Stimulated activated CD4-positive, alpha-beta T cell treated with anti-CD3 and anti-CD28 coated beads, Interleukin-12 subunit alpha, Interleukin-12 subunit beta, amount 100 ng/mL, for 4 hours (primary cell): ENCODE measurements around the gene ISG20L2.
A peak's percentile ranks its signal among the peaks of the same experiment; 100 is the strongest.

ENCODE experiments used
- DNase-seq: peaks from one replicate; pipeline ENCODE4 v3.0.0-alpha.2; 2020

Gene ISG20L2

DNA sequence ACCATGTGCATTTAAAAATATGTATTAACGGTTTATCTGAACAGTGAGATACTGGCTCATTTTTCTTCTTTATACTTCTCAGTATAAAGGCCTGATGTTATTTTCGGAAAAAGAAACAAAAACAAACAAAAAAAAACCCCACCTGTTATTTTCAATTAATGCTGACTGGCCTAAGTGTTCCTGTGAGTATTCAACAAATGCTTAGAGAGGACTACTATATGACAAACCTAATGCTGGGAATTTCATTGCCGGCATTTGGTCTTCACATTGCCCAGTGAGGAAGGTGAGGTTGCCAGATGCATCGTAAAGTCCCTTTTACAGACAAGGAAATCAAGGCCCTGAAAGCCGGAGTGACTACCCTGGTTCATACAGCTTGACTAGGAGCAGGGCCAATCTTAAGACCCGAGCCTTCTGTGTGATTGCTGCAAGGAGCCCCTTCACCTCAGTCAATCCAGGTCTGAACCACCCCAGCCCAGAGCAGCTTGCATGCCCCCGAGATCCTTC, 11.7 kb upstream of the ISG20L2 start:
- DNase-seq: no peak

DNA sequence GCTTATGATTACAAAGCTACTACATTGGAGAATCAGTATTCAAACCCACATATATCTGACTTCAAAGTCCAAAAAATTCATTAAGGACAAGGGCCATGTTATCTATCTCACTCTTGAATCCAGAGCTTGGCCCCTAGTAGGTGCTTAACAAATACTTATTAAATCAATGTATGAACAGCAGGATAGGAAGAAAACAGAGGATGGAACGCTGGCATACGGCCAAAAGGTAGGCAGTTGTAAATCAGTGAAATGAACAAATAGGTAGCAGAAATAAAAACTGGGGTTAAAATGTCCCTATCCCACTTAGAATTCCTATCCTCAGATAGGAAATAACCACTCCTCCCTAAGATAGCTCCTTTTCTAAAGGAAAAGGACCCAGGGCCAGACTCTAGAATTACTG, 10.3 kb upstream of the ISG20L2 start:
- DNase-seq: no peak

DNA sequence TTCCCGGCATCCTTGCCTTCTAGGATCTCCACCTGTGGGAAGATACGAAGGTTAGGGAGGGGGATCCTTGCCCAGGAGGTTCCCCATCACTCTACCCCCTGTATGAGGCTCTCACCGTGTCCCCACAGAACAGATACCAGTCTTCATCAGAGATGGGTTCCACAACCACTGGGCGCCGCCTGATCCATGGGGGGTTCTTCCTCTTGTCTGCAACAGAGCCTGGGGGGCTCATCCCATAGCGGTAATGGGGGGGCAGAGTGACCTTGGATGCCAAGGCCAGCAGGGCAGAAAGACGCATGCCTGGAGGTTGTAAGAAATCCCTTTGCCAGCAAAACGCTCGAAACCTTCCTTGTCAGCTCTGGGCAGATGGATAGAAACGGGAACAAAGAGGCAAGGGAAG, 9.8 kb upstream of the ISG20L2 start:
- DNase-seq: no peak

GRCh38 chr1:156733989-156734584, 5.5 kb upstream of the ISG20L2 start:
- DNase-seq: no peak

- peak; percentile 73 for DNase-seq
Measured at GRCh38 chr1:156727926-156728598, 504 bp downstream of the ISG20L2 start, which contains the start of gene METTL25B. METTL25B (plus strand) TSS chr1:156728469; CDS start chr1:156729105, 636 bp downstream.

- DNase-seq: no peak
Measured at GRCh38 chr1:156727492-156727891, 1.1 kb downstream of the ISG20L2 start.

GRCh38 chr1:156726549-156727226, 1.9 kb downstream of the ISG20L2 start:
- no peak for DNase-seq

GRCh38 chr1:156725683-156726280, 2.8 kb downstream of the ISG20L2 start:
- DNase-seq: peak; percentile 73

- no peak for DNase-seq
Measured at GRCh38 chr1:156721535-156721934, 7.0 kb downstream of the ISG20L2 start.

DNA sequence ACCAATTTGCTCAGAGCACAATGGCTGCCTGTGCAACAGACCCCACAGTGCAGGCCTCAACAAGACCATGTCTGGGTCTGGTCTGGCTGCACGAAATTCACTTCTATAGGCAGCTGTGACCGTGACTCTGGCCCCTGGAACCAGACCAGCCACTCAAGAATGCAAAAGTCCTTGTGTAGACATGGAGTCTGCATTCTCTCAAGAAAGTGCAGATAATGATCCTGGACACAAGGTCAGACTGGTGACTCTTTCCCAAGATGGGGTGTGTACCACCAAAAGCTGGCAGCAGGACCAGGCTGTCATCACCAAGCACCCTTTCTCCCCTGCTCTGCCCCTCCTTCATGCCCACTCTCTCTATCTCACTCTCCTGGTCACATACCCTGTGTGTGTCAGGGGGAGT, 7.4 kb downstream of the ISG20L2 start:
- no peak for DNase-seq

DNA sequence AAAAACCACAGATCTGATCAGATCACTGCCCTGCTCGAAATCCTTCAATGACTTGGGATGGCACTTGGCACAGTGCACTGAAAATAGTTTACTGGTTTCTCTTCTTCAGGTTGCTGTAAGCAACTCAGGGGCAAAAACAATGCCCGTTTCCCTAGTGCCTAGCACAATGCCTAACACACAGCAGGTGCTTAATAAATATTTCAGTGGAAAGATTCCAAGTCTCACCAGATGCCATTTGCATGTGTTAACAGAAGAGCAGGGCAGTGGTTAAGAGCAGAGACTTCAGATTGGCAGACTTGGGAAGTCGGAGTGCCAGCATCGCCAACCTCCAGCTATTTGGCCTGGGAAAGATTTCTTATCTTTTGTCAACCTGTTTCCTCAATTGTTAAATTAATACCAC, 11.2 kb downstream of the ISG20L2 start:
- DNase-seq: no peak

- no peak for DNase-seq
Measured at GRCh38 chr1:156714830-156715229, 13.7 kb downstream of the ISG20L2 start.

DNA sequence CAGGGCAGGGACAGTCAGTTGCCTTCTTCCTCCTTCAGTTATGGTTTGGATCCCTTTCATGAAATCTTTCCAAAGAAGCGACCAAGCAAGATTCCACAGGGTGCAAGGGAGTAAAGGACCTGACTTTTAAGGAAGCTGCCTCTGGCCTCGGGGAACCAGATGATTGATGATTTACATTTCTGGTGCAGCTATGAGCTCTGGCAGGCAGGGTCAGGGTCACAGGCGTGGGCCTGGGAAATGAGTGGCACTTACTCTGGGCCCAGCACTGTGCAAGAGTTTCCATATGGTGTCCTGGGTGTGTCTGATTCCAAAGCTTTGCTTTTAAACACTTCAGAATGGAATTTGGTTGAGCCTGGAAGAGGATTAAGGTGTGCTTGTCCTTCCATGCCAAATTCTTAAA, 15.9 kb downstream of the ISG20L2 start:
- DNase-seq: no peak

DNA sequence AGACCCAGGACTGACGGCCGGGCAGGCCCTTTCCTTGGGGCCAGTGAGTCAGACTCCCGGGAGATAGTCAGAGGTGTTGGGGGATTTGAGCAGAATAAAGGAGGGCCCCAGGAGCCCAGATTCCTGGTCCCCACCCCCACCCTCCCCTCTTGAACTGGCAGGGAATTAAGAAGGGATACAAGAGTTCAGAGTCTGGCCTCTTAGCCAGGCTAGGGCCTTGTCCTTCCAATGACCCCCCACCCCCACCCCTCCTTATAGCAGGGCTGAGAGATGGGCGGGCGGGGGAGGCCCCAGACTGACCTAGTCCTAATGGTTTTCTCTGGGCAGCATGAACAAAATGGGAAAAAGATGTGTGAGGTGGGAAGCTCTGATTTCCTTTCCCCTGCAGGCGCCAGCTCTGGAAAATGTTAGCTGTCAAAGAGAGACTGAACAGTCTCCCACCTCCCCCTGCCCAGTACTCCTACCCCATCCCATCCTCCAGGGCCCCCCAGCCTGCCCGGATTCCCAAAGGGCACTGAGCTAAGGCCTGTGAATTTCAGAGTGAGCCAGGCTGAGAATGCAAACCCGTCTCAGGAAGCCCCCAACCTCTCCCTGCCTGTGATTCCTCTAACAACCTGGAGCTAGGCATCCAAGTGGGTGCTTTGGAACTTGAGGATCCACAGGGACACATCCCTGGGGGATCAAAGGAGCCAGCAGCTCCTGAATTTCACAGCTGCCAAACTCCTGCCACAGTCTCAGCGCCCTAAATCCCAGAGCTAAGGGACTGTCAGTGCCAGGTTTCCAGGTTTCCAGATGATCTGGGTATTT, 17.4 kb downstream of the ISG20L2 start:
- no peak for DNase-seq

DNA sequence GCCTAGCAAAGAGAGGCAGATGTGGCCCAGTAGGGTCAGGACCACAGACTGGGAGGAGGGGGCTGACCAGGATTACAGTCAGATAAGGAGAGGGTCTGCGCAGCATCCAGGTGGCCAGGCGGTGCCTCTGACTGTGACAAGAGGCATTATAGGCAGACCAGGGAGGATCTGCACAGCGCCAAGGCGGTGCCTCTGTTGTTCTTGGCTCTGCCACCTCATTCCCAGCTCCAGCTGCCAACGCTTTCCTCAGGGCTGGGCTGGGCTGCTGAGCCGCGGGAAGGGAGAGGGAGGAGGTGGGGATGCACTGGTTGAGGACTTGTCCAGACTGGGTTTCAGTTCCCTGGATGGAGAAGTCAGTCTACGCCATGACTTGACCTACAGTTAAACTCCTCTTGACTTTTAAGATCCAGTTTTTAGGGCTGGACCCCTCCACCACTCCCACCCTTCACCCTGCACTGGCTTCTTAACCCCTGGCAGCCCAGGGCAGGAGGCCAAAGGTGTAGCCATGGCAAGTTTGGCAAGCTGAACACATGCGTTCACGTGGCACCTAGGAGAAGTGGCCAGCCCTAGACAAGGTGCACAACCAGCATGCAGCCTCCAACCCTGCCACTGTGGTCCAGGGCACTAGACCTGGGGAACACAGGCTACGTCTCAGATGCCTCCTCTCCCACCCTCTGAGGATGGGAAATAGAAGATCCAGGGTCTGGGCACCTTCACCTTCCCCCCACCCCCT, 18.6 kb downstream of the ISG20L2 start:
- DNase-seq: no peak

DNA sequence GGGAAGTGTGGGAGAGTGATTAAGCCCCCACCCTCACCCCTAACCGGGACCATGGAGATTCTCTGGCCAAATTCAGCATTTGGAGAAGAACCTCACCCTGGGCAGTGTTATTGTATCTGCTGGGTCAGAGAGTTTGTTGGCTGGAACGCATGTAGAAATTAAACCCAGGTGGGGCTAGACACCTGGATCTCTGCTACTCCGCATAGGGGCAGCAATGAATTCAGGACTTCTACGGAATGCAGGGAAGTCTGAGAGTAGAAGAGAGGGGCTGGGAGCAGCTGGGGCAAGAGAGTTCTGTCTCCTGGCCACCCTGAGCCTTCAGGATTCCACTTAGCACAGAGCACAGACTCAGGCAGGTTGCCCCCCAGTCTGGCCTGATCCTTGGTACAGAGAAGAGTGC, 19.5 kb downstream of the ISG20L2 start:
- DNase-seq: no peak

- no peak for DNase-seq
Measured at GRCh38 chr1:156708218-156708661, 20.3 kb downstream of the ISG20L2 start.

DNA sequence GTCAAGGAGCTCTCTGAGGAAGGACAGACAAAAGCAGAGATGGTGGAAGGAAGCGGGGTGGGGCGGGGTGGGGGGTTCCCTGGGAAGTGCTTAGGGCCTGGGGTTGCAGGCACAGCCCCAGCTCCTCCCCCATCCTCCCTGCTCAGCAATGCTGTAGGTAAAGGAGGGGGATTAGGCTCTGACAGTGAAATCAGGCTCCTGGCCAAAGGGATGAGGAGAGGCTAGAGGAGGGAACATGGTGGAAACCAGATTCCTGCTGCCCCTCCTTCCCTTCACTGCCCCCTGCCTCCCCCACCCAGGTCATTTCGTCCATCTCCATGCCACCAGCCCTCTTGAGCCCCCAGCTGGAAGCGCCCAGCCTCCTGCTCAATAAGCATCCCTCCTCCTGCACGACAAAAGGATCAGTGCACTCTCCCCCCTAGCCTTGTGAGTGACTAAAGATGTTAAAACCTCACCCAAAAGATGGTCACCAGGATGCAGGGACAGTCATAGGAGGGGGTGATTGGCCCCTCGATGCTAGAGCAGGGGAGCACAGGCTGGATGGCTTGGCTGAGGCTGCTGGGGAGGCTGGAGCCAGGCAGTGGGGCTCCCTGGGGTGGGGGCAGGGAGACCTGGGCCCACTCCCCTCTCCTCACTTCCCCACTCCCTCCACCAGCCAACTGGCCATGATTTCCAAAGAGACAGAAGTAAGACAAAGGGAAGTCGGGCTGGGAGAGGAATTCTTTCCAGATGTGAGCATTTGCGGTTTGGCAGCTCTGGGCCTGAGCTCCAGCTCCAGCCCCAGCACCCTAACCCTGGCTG, 20.9 kb downstream of the ISG20L2 start:
- DNase-seq: no peak

DNA sequence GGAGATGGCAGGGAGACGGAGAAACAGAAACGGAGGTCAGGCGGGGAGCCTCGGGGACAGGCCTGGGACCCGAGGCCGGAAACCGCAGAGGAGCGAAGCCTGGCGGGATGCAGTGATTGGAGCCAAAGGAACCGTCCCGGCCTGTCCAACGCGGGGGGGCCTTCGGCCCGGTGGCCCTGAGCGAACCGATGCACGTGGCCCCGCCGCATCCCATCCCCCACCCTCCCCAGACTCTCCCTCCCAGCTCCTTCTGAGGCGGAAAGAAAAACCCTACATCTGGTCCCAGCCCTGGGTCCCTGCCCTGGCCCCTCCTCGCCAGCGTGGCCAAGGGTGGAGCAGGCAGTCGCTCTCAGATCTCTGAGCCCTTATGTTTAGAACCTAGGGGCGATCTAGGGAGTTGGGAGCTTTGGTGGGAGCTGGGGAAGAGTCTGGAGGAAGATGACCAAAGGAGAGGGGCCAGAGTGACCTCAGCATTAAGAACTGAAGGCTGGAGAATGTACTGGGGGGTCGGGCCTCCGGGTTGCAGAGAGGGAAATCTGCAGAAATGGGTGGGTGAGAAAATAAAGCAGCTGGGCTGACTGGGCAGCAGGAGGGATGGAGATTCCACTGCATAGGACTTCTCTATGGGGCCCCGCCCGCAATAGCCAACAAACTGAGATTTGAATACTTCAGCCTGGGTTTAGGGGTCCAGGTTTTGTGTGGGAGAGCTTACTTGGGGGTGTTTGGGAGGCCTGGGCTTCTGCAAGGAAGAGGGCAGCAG, 21.7 kb downstream of the ISG20L2 start:
- DNase-seq: peak; percentile 20
